Adrenal gland (tissue), 12 donors: ENCODE data around the gene FNDC1. TPM values are rescaled to one million over a fixed set of nuclear protein-coding genes. Genes with fewer than 3 reads are reported as not detected.

ENCODE experiments used
- DNase-seq, 7 donors: peaks; one replicate each; pipeline ENCODE4 v3.0.0-alpha.2; 2019 to 2020
- H3K27ac ChIP-seq, 5 donors: fragments of 200-600 bp; sonication (generic) in 4 of 5; 1 replicate in 3 of 5; 2 replicates in 2 of 5; pipeline versions ENCODE4 v1.5.1 to v1.8.0; 2016 to 2020; ENCODE audit warnings: mild to moderate bottlenecking in 1 of 5
- H3K27me3 ChIP-seq: fragments of 200-600 bp; 2 replicates; pipeline ENCODE4 v1.8.0; 2021
- H3K36me3 ChIP-seq, 2 donors: fragments of 200-600 bp; replicated peaks in 1 of 2; 1 replicate in 1 of 2; 2 replicates in 1 of 2; pipeline versions ENCODE4 v1.5.1 to v1.8.0; 2018 to 2022
- H3K4me1 ChIP-seq, 2 donors: fragments of 200-600 bp; replicated peaks in 1 of 2; 1 replicate in 1 of 2; 2 replicates in 1 of 2; pipeline versions ENCODE4 v1.5.1 to v1.8.0; 2018 to 2021
- H3K4me3 ChIP-seq, 4 donors: fragments of 200-600 bp; sonication (generic) in 3 of 4; one replicate each; pipeline ENCODE4 v1.5.1; 2016 to 2018
- H3K9me3 ChIP-seq, 3 donors: fragments of 200-600 bp; sonication (generic) in 1 of 3; replicated peaks in 1 of 3; 1 replicate in 2 of 3; 2 replicates in 1 of 3; pipeline versions ENCODE4 v1.5.1 to v1.8.0; 2016 to 2021
- CTCF ChIP-seq, 6 experiments: fragments of 450-650 bp in 4 of 6; fragments of 200-600 bp in 2 of 6; sonication (generic) in 1 of 6; IDR thresholded peaks; 1 replicate in 5 of 6; 2 replicates in 1 of 6; pipeline versions ENCODE4 v1.5.1 to v1.8.0; 2016 to 2021; ENCODE audit warnings: antibody characterized with exemption in 6 of 6, mild to moderate bottlenecking in 2 of 6, moderate library complexity in 1 of 6
- POLR2A ChIP-seq, 2 donors: fragments of 450-650 bp; IDR thresholded peaks; one replicate each; pipeline ENCODE4 v1.6.1; 2017; ENCODE audit warnings: antibody characterized with exemption in 2 of 2, mild to moderate bottlenecking in 2 of 2, moderate library complexity in 1 of 2
- WGBS, 4 donors: extraction: QIAGEN DNeasy Blood & Tissue Kit in 2 of 4; methylation state at CpG; one replicate each; pipeline versions ENCODE4 v1.1.5 to v1.1.7; 2013 to 2017; 5-methylcytosine and 5-hydroxymethylcytosine counted together
- intact Hi-C, 2 donors: fragments of 100-400 bp; cut with DNase I; formaldehyde crosslinking; loops; one replicate each; pipeline versions ENCODE4 v1.14.1 to v1.15.0; 2022 to 2023
- polyA plus RNA-seq, 3 donors: library from polyadenylated mRNA; stranded (reverse); fragments of 200-250 nt in 2 of 3; fragments of 350-450 nt in 1 of 3; fragmentation: Illumina TruSeq in 1 of 3; extraction: RNeasy Lipid Tissue Mini Kit (QIAGEN cat#74804) in 1 of 3; gene quantifications; one replicate each; pipeline ENCODE4 v1.2.3, GENCODE V29; 2013 to 2014
- total RNA-seq, 9 donors: library from RNA; depleted of rRNA in 4 of 9; stranded (reverse); fragments of >200 nt in 4 of 9; fragments of 120-200 nt in 1 of 9; fragmentation: NEBNext Ultra II Directional in 1 of 9; extraction: Animal tissue kit (Norgen Biotek cat#: 25700) in 1 of 9; gene quantifications; one replicate each; pipeline versions ENCODE4 v1.1.0 to v1.2.4, GENCODE V29; 2013 to 2023
- donor health status: healthy with polysubstance abuse.
- donor health status: Bipolar disorder and iron deficiency.
- donor health status: DM: yes; HTN: yes; CAD: no.
- donor health status: DM: no; HTN: no; CAD: no.
- donor health status: DM: no; HTN: no; CAD: no.
- donor health status: DM: yes; HTN: yes; CAD: no.

Gene FNDC1
- total and polyA plus RNA-seq, 12 donors: 0.10 to 2.6 (median 0.83) TPM

GRCh38 chr6:159254186-159254585 lies 85.0 kb downstream of the FNDC1 start:
- H3K27ac ChIP-seq: no peak overlapping the region
- intact Hi-C loops: loop anchor here in 1 of 2 donors (10.0 kb wide), 1 partner anchor 401 kb away; no protein-coding TSS in a partner anchor
- WGBS, 4 donors: 60 to 76% (median 66%) methylated on average over 2 of the region's 2 CpGs
- no peaks in the 10 kb centered on the region for H3K4me1 ChIP-seq
- DNase-seq: no peak
- TF ChIP-seq POLR2A (IDR thresholded peaks at IDR 0.05): no peak
- H3K4me3 ChIP-seq: no peak overlapping the region
- no peaks in the 10 kb centered on the region for H3K36me3 ChIP-seq
- no peaks in the 10 kb centered on the region for H3K27me3 ChIP-seq
- H3K9me3 ChIP-seq: no peaks in the 10 kb centered on the region

- TF ChIP-seq POLR2A (IDR thresholded peaks at IDR 0.05) (no peak), CTCF (IDR thresholded peaks at IDR 0.05) (no peak)
- Histone ChIP-seq H3K27ac (no peak overlapping the region), H3K27me3 (no peaks in the 10 kb centered on the region), H3K9me3 (no peaks in the 10 kb centered on the region), H3K4me1 (no peaks in the 10 kb centered on the region), H3K36me3 (no peaks in the 10 kb centered on the region), H3K4me3 (no peak overlapping the region)
- 75 to 93% (median 79%) methylated on average over 4 of the region's 4 CpGs for WGBS, 4 donors
- intact Hi-C loops: loop anchor here in 1 of 2 donors (10.0 kb wide), 1 partner anchor 399 kb away; no protein-coding TSS in a partner anchor
- DNase-seq: no peak
Measured at GRCh38 chr6:159255434-159255951, 86.3 kb downstream of the FNDC1 start.

GRCh38 chr6:159256128-159256527 lies 86.9 kb downstream of the FNDC1 start:
- 90 to 95% (median 94%) methylated on average over 5 of the region's 5 CpGs for WGBS, 4 donors
- Histone ChIP-seq H3K9me3 (no peaks in the 10 kb centered on the region), H3K36me3 (no peaks in the 10 kb centered on the region), H3K4me3 (no peak overlapping the region), H3K27ac (no peak overlapping the region), H3K27me3 (no peaks in the 10 kb centered on the region), H3K4me1 (no peaks in the 10 kb centered on the region)
- TF ChIP-seq POLR2A (IDR thresholded peaks at IDR 0.05): no peak
- no peak for TF ChIP-seq CTCF (IDR thresholded peaks at IDR 0.05)
- no peak for DNase-seq
- intact Hi-C loops: loop anchor here in 1 of 2 donors (10.0 kb wide), 1 partner anchor 399 kb away; no protein-coding TSS in a partner anchor

GRCh38 chr6:159257846-159258245 lies 88.6 kb downstream of the FNDC1 start:
- TF ChIP-seq POLR2A (IDR thresholded peaks at IDR 0.05) (no peak), CTCF (IDR thresholded peaks at IDR 0.05) (no peak)
- 78 to 90% (median 82%) methylated on average over 6 of the region's 6 CpGs for WGBS, 4 donors

More at GRCh38 chr6:159257846-159258245, 88.6 kb downstream of the FNDC1 start:
- no peak for DNase-seq
- Histone ChIP-seq H3K9me3 (no peaks in the 10 kb centered on the region), H3K27ac (no peak overlapping the region), H3K27me3 (no peaks in the 10 kb centered on the region), H3K4me3 (no peak overlapping the region), H3K36me3 (no peaks in the 10 kb centered on the region), H3K4me1 (no peaks in the 10 kb centered on the region)
- intact Hi-C loops: loop anchor here in 1 of 2 donors (10.0 kb wide), 1 partner anchor 397 kb away; no protein-coding TSS in a partner anchor
